Vagina (tissue), 2 donors: Measurements from ENCODE around the gene OXSR1.

Source experiments
- CTCF ChIP-seq, 3 experiments: fragments of 450-650 bp in 2 of 3; fragments of 200-600 bp in 1 of 3; sonication (generic) in 1 of 3; IDR thresholded peaks; one replicate each; pipeline ENCODE4 v1.5.1; 2017 to 2019; ENCODE audit warnings: antibody characterized with exemption in 3 of 3, mild to moderate bottlenecking in 2 of 3, moderate library complexity in 2 of 3
- POLR2A ChIP-seq, 2 donors: fragments of 450-650 bp; IDR thresholded peaks; one replicate each; pipeline ENCODE4 v1.6.1; 2017; ENCODE audit warnings: antibody characterized with exemption in 2 of 2, mild to moderate bottlenecking in 2 of 2, moderate library complexity in 2 of 2

DNA sequence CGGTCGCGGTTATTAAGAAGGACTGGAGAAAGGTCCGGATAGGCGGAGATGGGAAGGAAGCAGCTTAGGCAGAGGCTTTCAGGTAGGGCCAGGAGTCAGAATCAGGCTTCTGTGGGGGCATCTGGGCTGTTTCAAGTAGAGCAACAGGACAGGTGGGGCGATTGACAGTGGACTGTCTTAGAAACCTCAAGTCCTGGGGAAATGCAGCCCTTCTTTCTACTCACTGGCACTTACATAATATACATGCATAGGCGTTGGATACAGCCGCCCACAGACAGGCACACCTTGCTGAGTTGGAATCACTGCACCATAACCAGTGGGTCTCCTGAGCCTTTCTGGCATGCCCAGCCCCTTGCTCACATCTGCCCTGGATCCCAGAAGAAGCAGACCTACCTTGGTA lies 26.1 kb upstream of the OXSR1 start:
- TF ChIP-seq CTCF (IDR thresholded peaks at IDR 0.05) (no peak), POLR2A (IDR thresholded peaks at IDR 0.05) (no peak)
